GM06990 (cell line): Measurements from ENCODE around the gene MBD6.

Experiments used
- DNase-seq: peaks from one replicate; pipeline ENCODE4 v3.0.0-alpha.2; 2011; ENCODE audit not compliant: insufficient read length; ENCODE audit errors: extremely low read depth
- H3K27me3 ChIP-seq: replicated peaks from 2 replicates; pipeline ENCODE4 v1.6.0; 2011; ENCODE audit warnings: low read length; ENCODE audit not compliant: control insufficient read depth, insufficient read depth
- H3K36me3 ChIP-seq: 2 replicates; pipeline ENCODE4 v1.5.1; 2011; ENCODE audit warnings: low read length; ENCODE audit not compliant: control insufficient read depth, insufficient read depth
- H3K4me3 ChIP-seq: replicated peaks from 2 replicates; pipeline ENCODE4 v1.5.1; 2011; ENCODE audit warnings: low read depth, mild to moderate bottlenecking, control low read depth, low read length
- TF ChIP-seq, protein P1 (sequence below): IDR thresholded peaks from 2 replicates; pipeline ENCODE4 v1.5.1; 2011; ENCODE audit warnings: low read length, control low read depth, mild to moderate bottlenecking, inconsistent platforms; ENCODE audit not compliant: insufficient read depth, poor library complexity, severe bottlenecking

The MBD6 gene

DNA sequence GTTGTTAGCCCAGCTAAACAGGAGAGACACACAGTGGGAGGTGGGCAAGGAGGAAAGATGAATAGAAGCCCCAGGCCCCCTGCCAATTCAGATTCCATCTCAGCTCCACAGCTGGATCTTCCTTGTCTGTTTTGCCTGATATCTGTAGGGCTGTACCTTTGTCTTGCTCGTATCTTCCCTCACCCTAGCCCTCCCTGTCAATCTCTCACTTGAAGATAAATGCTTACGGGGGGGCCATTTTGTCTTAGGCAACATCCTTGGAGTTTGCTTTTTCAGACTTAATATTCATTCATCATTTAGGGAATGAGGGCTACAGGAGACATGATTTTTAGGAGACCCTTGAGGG is 29.7 kb downstream of the MBD6 start:
- Histone ChIP-seq H3K4me3 (no peak overlapping the region), H3K27me3 (no peaks in the 10 kb centered on the region), H3K36me3 (no peaks in the 10 kb centered on the region)
- TF ChIP-seq, protein P1, sequence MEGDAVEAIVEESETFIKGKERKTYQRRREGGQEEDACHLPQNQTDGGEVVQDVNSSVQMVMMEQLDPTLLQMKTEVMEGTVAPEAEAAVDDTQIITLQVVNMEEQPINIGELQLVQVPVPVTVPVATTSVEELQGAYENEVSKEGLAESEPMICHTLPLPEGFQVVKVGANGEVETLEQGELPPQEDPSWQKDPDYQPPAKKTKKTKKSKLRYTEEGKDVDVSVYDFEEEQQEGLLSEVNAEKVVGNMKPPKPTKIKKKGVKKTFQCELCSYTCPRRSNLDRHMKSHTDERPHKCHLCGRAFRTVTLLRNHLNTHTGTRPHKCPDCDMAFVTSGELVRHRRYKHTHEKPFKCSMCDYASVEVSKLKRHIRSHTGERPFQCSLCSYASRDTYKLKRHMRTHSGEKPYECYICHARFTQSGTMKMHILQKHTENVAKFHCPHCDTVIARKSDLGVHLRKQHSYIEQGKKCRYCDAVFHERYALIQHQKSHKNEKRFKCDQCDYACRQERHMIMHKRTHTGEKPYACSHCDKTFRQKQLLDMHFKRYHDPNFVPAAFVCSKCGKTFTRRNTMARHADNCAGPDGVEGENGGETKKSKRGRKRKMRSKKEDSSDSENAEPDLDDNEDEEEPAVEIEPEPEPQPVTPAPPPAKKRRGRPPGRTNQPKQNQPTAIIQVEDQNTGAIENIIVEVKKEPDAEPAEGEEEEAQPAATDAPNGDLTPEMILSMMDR = no peak
- DNase-seq = no peak

DNA sequence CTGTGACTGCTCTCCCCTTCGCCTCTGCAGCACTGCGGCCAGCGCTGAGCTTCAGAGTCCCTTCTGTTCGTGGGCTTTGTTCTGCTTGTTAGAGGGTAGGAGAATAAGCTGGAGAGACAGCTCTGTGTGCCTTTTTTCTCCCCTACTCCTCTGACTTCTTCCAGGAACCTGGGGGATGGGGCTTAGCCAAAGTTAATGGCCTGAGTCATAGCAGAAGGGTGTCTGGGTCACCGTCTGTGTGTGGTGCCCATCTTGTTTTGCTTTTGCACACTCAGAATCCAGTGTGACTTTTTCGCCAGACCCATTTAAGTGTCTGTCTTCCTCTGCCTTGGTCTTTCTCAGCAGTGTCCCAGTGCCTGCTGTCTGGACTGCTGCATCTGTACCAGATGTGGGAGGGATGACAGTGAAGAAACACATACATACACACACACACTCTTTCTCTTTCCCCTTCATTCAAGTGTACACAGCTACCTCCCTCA is 30.2 kb downstream of the MBD6 start:
- no peaks in the 10 kb centered on the region for H3K36me3 ChIP-seq
- H3K4me3 ChIP-seq = no peak overlapping the region
- H3K27me3 ChIP-seq = no peaks in the 10 kb centered on the region
- DNase-seq = no peak
- TF ChIP-seq, protein P1 = no peak

DNA sequence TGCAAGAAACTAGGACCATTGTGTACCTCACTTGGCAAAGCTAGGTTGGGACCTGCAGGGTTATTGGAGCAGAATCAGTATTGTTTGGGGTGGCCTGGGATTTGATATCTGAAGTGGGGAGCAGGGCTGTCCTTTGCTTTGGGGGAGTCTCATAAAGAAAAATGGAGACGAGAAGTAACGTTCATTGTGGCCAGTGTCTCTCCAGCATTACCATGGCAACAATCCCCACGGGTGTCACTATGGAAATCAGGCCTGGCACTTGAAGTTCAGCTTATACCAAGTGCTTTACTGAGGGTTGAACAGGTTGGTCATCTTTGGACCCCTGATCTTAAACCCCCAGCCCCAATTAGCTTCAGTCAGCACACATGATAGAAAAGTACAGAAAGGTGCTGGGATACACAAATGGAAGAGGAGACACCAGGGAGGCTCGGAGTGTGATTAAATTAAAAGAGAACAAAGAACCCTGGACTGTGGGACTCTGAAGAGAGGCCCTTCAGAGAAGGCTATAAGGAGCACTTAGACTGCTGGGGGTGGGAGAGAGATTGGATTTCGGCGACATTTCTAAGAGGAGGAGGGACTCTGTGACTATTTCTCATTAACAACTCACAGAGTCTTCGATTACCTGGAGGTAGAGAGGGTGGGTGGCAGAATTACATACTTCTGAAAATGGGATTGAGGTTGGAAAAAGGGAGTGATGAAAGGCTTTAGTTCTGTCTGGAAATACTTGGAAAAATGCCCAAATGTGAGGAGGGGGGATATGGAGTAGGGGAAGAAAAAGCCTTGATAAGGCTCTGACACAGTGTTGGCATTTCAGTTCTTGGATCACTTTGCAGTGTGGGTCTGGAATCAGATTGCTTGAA is 30.9 kb downstream of the MBD6 start:
- DNase-seq = no peak
- no peak overlapping the region for H3K4me3 ChIP-seq
- no peaks in the 10 kb centered on the region for H3K36me3 ChIP-seq
- H3K27me3 ChIP-seq = no peaks in the 10 kb centered on the region
- TF ChIP-seq, protein P1 = no peak

DNA sequence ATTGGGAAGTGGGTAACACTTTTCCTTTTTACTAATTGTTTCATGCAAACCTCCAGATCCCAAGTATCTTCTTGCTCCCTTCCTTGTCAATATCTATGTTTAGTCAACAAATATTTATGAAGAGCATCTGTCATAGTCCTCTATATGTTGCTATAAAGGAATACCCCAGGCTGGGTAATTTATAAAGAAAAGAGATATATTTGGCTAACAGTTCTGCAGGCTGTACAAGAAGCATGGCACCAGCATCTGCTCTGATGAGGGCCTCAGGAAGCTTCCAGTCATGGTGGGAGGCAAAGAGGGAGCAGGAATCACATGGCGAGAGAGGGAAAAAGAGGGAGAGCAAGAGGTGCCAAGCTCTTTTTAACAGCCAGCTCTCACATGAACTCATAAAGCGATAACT is 31.8 kb downstream of the MBD6 start:
- TF ChIP-seq, protein P1 = no peak
- Histone ChIP-seq H3K36me3 (no peaks in the 10 kb centered on the region), H3K27me3 (no peaks in the 10 kb centered on the region), H3K4me3 (no peak overlapping the region)
- DNase-seq = no peak

DNA sequence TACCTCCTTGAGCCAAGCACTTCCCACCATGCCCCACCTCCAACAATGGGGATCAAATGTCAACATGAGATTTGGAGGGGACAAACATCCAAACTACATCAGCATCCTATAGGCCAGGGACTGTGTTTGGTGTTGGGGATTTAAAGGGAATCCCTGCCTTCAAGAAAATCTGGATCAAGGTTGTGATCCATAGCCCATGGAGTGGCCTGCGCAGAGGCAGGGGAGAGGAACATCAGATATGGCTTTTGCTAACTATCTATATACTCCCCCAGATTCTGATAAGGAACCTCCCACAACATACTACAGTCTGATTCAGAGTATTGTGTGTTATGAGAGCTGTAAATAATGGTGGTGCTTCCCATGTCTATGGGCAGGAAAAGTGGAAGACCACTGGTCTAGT is 32.3 kb downstream of the MBD6 start:
- no peak for DNase-seq
- H3K36me3 ChIP-seq = no peaks in the 10 kb centered on the region

More for the DNA sequence above, 32.3 kb downstream of the MBD6 start:
- Histone ChIP-seq H3K4me3 (no peak overlapping the region), H3K27me3 (no peaks in the 10 kb centered on the region)
- TF ChIP-seq, protein P1 = no peak
